ENCODE measurements around the gene TBC1D8. TPM values are rescaled to one million over a fixed set of nuclear protein-coding genes. Genes with fewer than 3 reads are reported as not detected.

The TBC1D8 gene
- total RNA-seq, 2 experiments from 2014 or later: 0.79 to 1.4 TPM

DNA sequence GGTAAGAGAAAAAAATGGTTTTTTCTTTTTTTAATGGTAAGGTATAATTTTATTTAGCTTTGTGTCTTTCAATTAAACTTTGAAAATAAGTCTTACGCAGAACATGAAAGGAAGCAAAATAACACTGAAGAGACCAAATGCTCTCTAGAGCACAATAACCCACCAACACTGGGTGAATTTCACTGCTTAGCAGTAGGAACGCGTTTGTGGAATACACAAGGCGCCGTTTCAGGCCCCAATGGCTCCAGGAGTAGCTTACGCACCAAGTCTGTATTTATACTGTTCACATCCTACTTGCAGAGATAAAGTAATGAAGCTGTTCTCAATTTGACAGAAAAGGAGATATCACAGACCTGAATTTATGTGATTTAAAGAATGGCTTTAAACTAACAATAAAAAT is 125.6 kb downstream of the TBC1D8 start:
- no peak for DNase-seq
- POLR2A ChIA-PET: no interaction called here
- Mint-ChIP-seq H3K27ac (no peak overlapping the region), H3K9me3 (no peaks in the 10 kb centered on the region), H3K4me3 (no peak overlapping the region), H3K4me1 (no peaks in the 10 kb centered on the region), H3K27me3 (no peaks in the 10 kb centered on the region), H3K36me3 (peaks cover 14% of the 10 kb centered on the region)
- ATAC-seq (ENCODE audit: low read depth): no peak

DNA sequence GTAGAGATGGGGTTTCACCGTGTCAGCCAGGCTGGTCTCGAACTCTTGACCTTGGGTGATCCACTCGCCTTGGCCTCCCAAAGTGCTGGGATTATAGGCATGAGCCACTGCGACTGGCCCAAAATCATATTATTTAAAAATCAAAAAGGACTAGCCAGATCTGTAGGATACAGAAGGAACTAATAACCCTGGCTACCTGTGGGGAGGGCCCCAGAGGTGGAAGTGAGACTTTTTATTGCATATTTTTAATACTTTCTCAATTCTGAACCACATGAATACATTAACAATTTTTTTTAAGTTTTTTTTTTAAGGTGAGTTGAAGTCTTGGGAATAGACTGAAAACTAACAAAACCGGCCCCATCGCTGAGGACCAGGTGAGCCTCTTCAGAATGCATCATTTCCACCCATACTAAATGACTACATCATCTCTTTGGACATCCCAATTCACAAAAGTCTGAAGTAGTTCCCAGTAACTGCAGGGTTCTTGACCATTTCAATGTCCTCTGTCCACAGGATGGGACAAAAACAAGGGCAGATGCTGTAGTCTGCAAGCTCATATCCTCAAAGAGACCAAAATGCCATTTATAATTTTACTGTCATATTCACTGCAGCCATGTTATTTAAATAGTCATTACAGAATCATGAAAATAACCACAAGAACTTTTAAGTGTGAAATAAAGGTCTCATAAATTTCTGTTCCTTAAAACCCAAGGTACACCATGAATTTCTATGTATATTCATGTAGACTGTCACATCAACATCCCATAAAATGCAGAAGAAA is 127.7 kb downstream of the TBC1D8 start:
- Mint-ChIP-seq H3K4me3 (no peak overlapping the region), H3K9me3 (no peaks in the 10 kb centered on the region), H3K4me1 (no peaks in the 10 kb centered on the region), H3K27me3 (no peaks in the 10 kb centered on the region), H3K27ac (no peak overlapping the region), H3K36me3 (peaks cover 15% of the 10 kb centered on the region)
- POLR2A ChIA-PET: no interaction called here
- no peak for DNase-seq
- ATAC-seq (ENCODE audit: low read depth): no peak

DNA sequence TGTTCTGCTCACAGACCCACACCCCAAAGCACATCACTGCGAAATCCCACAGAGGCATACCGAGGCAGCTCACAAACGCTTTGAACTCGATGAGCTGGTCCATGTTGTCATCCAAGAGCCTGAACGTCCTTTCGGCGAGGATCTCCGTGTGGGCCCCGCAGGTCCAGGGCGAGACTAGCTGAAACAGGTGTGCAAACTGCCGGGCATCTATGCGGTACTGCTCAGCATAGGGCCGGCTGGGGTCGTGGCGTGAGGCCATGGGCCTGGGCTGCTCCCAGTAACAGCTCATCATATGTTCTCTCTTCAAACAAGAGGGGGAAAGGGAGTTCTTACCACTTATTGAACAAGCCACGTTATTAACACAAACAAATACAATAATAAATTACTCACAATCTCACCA is 129.0 kb downstream of the TBC1D8 start:
- H3K27ac Mint-ChIP-seq: no peak overlapping the region
- no peak for ATAC-seq (ENCODE audit: low read depth)
- no peak overlapping the region for H3K4me3 Mint-ChIP-seq
- no peaks in the 10 kb centered on the region for H3K27me3 Mint-ChIP-seq
- POLR2A ChIA-PET: no interaction called here
- peaks cover 15% of the 10 kb centered on the region for H3K36me3 Mint-ChIP-seq
- no peak for DNase-seq
- no peaks in the 10 kb centered on the region for H3K4me1 Mint-ChIP-seq
- H3K9me3 Mint-ChIP-seq: no peaks in the 10 kb centered on the region

DNA sequence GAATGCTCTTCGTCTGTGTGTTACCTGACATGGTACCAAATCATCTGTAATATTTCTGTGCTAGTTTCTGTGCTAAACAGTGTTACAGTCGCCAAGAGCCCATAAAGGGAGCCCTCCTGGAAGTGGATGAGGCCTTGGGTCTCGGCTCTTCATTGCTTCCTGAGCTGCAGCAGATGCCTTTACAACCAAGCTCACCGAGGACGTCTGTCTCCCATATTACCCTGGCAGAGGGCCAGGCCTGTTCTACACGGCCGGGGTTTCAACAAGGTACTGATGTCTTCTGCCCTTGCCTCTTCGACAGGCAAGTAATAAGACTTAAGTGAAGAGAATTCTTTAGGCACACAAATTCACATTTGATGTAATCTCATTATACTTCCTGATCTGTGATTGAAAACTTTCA is 132.2 kb downstream of the TBC1D8 start:
- ATAC-seq (ENCODE audit: low read depth): no peak
- H3K4me3 Mint-ChIP-seq: no peak overlapping the region
- POLR2A ChIA-PET: interaction anchor here (0.5 kb wide), 1 partner anchor 479 kb away, joined by 3 read pairs; no protein-coding TSS in a partner anchor
- H3K27me3 Mint-ChIP-seq: no peaks in the 10 kb centered on the region
- no peak overlapping the region for H3K27ac Mint-ChIP-seq
- H3K9me3 Mint-ChIP-seq: no peaks in the 10 kb centered on the region
- H3K36me3 Mint-ChIP-seq: peaks cover 22% of the 10 kb centered on the region
- no peak for DNase-seq
- H3K4me1 Mint-ChIP-seq: no peaks in the 10 kb centered on the region

DNA sequence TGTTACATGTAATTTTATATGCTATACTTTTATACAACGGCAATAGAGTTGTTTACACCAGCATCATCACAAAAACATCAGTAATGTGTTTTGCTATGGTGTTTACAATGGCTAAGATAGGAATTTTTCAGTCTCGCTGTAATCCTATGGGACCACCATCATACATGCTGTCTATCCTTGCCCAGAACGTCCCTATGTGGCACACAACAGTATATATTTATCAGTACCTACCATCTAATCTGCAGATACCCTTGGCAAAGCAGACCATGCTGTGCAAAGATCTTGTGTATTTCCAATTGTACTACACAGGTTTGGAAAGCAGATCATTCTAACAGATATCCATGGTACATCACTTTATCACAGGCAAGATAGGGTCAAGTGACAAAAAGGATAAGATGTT is 133.8 kb downstream of the TBC1D8 start:
- DNase-seq (no peak), ATAC-seq (ENCODE audit: low read depth) (no peak)
- Mint-ChIP-seq H3K4me1 (peaks cover 1% of the 10 kb centered on the region), H3K4me3 (no peak overlapping the region), H3K36me3 (peaks cover 29% of the 10 kb centered on the region), H3K27me3 (no peaks in the 10 kb centered on the region), H3K27ac (no peak overlapping the region), H3K9me3 (no peaks in the 10 kb centered on the region)
- POLR2A ChIA-PET: no interaction called here

DNA sequence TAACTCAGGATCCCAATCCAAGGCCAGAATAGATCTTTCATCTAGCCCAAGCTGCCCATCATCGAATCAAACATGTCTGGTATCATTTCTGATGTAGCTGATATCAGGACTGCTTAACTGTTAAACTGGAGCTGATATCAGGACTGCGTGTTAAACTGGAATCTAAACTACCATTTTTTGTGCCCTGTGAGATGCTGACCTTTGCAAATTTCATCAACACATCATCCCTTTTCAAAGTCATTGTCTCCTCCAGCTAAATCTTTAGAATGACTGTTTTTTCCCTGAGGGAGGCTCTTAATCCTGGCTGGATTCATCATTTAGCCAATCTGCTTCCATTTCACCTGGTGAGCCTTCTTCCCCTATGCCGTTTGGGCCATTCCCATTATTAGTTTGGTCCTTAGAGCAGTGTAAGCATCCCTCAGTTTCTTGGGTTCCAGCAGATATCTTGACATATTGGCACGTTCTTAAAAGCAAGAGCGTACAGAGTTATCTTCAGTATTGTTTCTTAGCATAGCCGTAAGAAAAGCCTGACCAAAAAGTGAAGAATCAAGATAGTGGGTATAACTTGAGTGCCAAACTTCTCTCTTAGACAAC is 136.8 kb downstream of the TBC1D8 start:
- Mint-ChIP-seq H3K36me3 (peaks cover 19% of the 10 kb centered on the region), H3K4me3 (no peak overlapping the region), H3K9me3 (no peaks in the 10 kb centered on the region), H3K27ac (no peak overlapping the region), H3K27me3 (no peaks in the 10 kb centered on the region), H3K4me1 (peaks cover 3% of the 10 kb centered on the region)
- ATAC-seq (ENCODE audit: low read depth): no peak
- DNase-seq: no peak
- POLR2A ChIA-PET: no interaction called here

DNA sequence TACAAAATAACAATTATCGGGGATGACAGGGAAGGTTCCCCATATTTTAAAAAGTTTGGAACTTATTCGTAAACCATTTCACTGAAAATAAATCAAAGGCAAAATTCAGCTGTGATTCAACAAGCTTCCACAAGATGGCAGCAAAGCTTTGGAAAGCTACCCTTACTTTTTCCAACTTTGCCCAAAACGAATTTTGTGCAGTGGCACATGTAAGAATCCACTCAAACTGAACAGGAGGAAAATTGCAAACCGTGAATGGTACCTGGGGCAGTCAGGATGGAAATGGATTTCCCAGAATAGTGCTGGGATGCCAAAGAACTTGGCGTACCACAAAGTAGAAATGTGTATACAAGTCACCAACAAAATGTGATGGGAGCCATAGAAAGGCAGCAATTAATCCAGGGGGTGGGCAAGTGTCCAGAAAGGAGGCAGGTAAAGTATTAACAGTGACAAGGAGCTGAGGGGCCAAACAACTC is 138.4 kb downstream of the TBC1D8 start:
- Mint-ChIP-seq H3K9me3 (no peaks in the 10 kb centered on the region), H3K4me3 (no peak overlapping the region), H3K4me1 (peaks cover 5% of the 10 kb centered on the region), H3K27me3 (no peaks in the 10 kb centered on the region), H3K27ac (no peak overlapping the region), H3K36me3 (peaks cover 26% of the 10 kb centered on the region)
- no peak for ATAC-seq (ENCODE audit: low read depth)
- POLR2A ChIA-PET: interaction anchor here (1.8 kb wide), 1 partner anchor 193 kb away, joined by 8 read pairs; no protein-coding TSS in a partner anchor
- no peak for DNase-seq

DNA sequence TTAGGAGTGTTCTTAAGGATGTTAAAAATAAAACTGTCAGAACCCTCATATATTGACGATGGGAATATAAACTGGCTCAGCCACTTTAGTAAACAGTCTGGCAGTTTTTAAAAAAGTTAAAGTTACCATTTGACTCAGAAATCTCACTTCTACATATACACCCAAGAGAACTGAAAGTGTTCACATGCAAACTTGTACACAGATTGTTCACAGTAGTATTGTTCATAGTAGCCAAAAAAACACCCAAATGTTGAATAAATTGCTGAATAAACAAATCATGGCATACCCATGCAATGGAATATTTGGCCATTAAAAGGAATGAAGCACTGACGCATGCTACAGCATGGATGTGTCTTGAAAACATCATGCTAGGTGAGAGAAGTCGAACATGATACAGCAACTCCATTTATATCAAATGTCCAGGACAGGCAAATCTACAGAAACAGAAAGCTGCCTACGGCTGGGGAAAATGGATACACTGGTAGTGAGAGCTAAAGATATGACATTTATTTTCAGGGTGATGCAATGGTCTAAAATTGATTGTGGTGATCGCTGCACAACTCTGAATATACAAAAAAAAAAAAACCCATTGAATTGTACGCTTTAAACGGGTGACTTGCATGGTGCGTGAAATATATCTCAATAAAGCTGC is 139.0 kb downstream of the TBC1D8 start:
- POLR2A ChIA-PET: interaction anchor here (1.8 kb wide), 1 partner anchor 193 kb away, joined by 8 read pairs; no protein-coding TSS in a partner anchor

DNA sequence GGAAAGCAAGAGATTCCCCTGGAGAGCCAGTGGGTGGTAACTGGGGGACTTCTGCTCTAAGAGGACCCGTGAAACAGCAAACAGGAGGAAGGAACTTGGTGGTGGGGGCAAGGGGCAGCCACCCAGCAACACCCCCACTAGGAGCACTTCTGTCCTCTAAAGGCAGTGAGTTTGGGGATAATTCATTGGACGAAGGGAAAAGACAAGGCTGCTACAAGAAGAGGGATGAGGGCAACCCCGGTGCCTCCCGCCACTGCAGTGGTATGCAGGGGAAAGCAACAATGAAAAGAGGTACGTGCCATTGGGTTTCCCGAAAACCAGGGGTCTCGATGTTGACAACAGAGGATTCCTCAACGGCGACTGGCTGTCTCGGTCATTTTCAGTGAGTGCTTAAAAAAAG is 140.0 kb downstream of the TBC1D8 start:
- Mint-ChIP-seq H3K4me1 (peaks cover 8% of the 10 kb centered on the region), H3K27me3 (no peaks in the 10 kb centered on the region), H3K9me3 (no peaks in the 10 kb centered on the region), H3K4me3 (no peak overlapping the region), H3K36me3 (peaks cover 31% of the 10 kb centered on the region), H3K27ac (no peak overlapping the region)
- DNase-seq (no peak), ATAC-seq (ENCODE audit: low read depth) (no peak)
- POLR2A ChIA-PET: no interaction called here

More for the DNA sequence above, 139.0 kb downstream of the TBC1D8 start:
- ATAC-seq (ENCODE audit: low read depth): no peak
- Mint-ChIP-seq H3K4me3 (no peak overlapping the region), H3K27me3 (no peaks in the 10 kb centered on the region), H3K9me3 (no peaks in the 10 kb centered on the region), H3K4me1 (peaks cover 5% of the 10 kb centered on the region), H3K27ac (no peak overlapping the region), H3K36me3 (peaks cover 28% of the 10 kb centered on the region)
- DNase-seq: no peak

DNA sequence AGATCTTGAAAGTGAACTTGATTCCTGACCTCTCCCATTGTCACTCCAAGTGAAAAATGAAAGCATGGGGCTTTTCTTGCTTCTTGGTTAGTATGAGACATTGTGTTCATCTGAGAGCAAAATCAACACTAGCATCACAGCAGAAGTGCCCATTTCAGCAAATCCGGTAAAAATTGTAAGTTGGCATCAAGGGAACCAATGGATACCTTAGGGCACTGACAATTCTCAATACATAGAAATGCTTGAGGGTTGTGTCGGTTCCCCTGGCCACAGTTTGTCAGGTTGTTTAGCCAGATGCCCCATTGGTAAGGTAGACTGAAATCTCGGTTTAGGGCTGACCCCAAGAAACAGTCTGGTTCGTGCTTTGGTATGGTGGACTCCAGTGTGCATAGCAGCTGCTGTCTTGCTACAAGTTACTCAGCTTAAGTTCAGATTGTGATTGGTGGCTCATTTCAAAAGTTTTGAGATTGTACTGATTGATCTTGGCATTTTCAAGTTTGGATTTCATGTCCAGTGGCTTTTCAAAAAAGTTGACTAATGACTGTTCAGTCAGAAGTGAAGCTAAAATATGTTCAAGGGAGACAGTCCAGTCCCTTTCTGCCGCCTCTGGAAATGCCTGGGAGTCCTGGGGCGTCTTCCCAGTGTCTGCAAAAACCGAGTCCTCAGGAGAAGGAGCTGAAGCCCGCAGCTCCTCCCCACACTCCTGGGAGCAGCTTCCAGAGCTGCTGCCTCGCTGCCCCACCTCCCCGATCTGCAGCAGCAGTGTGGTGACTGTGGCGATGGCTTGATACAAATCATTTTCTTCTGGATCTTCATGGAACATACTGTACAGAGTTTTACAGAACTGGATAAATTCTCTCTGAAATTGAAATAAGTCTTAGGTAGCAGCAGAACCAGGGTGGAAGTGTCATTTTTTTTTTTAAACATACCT is 143.5 kb downstream of the TBC1D8 start:
- Mint-ChIP-seq H3K27me3 (no peaks in the 10 kb centered on the region), H3K4me3 (no peak overlapping the region), H3K36me3 (peaks cover 43% of the 10 kb centered on the region), H3K27ac (no peak overlapping the region), H3K9me3 (no peaks in the 10 kb centered on the region), H3K4me1 (peaks cover 35% of the 10 kb centered on the region)
- DNase-seq (no peak), ATAC-seq (ENCODE audit: low read depth) (no peak)
- POLR2A ChIA-PET: interaction anchor here (0.6 to 0.9 kb wide), 2 partner anchors 17 to 24 kb away, joined by 3 read pairs; no protein-coding TSS in a partner anchor

DNA sequence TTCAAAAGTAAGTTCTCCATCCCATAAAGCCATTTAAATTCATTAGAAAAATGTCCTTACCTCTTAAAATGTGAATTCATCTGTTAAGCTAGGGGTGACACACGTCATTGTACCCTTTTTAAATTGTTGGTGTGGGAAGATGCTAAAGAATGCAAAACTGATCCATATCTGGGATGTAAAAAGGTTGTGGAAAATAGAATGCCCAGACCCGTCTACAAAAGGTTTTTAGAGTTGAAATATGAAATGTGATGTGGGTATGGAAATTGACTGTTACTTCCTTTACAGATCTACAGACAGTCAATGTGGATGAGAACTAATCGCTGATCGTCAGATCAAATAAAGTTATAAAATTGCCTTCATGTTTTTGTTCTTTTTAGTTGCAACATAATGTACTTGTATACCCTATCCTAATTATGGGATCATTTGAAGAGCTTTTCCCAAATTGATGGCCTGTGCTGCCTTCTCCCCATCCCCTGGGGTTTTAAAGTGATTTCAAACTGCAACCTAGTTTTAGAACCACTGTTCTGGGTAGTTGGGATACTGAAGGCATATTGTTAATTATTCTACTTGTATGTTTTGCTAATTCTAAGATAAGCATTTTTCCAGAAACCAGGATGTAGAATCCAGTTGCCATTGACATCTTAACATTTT is 145.0 kb downstream of the TBC1D8 start:
- Mint-ChIP-seq H3K27ac (peak overlapping the region; percentile 0), H3K9me3 (no peaks in the 10 kb centered on the region), H3K4me3 (no peak overlapping the region), H3K4me1 (peaks cover 39% of the 10 kb centered on the region), H3K36me3 (peaks cover 43% of the 10 kb centered on the region), H3K27me3 (no peaks in the 10 kb centered on the region)
- no peak for ATAC-seq (ENCODE audit: low read depth)
- POLR2A ChIA-PET: no interaction called here
- DNase-seq: no peak

DNA sequence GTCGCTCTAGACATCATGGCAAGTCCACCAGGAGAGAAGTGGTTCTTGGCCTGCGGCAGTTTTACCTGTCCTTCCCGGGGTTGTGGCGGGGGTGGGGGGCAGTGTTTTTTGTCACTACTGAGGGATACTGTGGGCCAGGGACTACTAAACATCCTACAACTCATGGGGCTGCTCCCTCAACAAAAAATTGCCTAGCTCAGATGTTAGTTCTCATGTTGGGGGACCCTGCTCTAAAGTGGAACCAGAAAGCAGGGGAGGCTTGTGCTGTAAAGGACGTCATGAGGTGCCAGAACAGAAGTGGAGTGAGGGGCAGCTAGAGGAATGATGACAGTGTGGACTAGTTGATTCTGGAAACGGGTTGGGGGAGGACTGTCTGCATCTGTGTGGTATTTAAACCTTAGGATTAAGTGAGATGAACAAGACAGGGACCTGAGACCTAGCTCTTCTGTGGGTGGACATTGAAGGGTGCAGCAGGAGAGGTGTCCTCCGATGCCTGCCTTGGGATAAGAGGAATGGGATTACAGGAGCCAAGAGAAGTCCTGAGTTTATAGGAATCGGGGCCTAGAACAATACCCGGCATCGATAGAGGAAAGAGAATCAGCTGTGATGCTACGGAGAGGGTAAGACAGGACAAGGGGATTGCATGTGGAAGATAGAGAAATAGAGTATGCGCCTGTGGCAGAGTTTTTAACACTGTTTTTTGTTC is 146.4 kb downstream of the TBC1D8 start:
- POLR2A ChIA-PET: interaction anchor here (0.9 kb wide), 1 partner anchor 324 kb away, joined by 3 read pairs; no protein-coding TSS in a partner anchor
- DNase-seq: no peak

More for the DNA sequence above, 146.4 kb downstream of the TBC1D8 start:
- no peaks in the 10 kb centered on the region for H3K27me3 Mint-ChIP-seq
- peaks cover 43% of the 10 kb centered on the region for H3K36me3 Mint-ChIP-seq
- peaks cover 39% of the 10 kb centered on the region for H3K4me1 Mint-ChIP-seq
- H3K4me3 Mint-ChIP-seq: peak overlapping the region; percentile 98
- H3K27ac Mint-ChIP-seq: peak overlapping the region; percentile 33
- H3K9me3 Mint-ChIP-seq: no peaks in the 10 kb centered on the region
- ATAC-seq (ENCODE audit: low read depth): no peak

Data from activated naive CD8-positive, alpha-beta T cell treated with anti-CD3 and anti-CD28 coated beads, Interleukin-2, amount 10 ng/mL, durations not matched to agents 7 days and 5 days (primary cell).